CD4-positive, alpha-beta memory T cell (primary cell): Measurements from ENCODE around the gene CRYBB2. TPM values are rescaled to one million over a fixed set of nuclear protein-coding genes. Genes with fewer than 3 reads are reported as not detected.
"Not testable (repeated sequence)": the region's sequence is repeated elsewhere in the genome, so short reads cannot be mapped to it uniquely, and the experiment has no call there.

ENCODE experiments used
- CTCF ChIA-PET: fragments of 350-600 bp; sonication (Branson Sonifier 250); formaldehyde crosslinking; loops from one replicate; lab custom pipeline; 2021; ENCODE audit warnings: inconsistent platforms; ENCODE audit not compliant: partially characterized antibody; lab: Charles Lee
- POLR2A ChIA-PET: fragments of 350-600 bp; sonication (Branson Sonifier 250); formaldehyde crosslinking; loops from one replicate; lab custom pipeline; 2021; ENCODE audit not compliant: partially characterized antibody; lab: Charles Lee
- DNase-seq, 5 donors: peaks; one replicate each; pipeline versions ENCODE4 v3.0.0 to v3.0.0-alpha.2; 2020 to 2022; ENCODE audit warnings: mixed read lengths in 1 of 5
- H3K27ac ChIP-seq: one replicate; pipeline ENCODE4 v1.7.0; 2013; ENCODE audit warnings: low read depth, low read length
- H3K27me3 ChIP-seq: 2 replicates; pipeline ENCODE4 v1.7.0; 2013; ENCODE audit warnings: mild to moderate bottlenecking, low read length, moderate library complexity; ENCODE audit not compliant: insufficient read depth
- H3K36me3 ChIP-seq: 2 replicates; pipeline ENCODE4 v1.7.0; 2013; ENCODE audit warnings: mild to moderate bottlenecking, low read length, moderate library complexity; ENCODE audit not compliant: insufficient read depth
- H3K4me1 ChIP-seq: 2 replicates; pipeline ENCODE4 v1.7.0; 2013; ENCODE audit warnings: mild to moderate bottlenecking, low read length, moderate library complexity; ENCODE audit not compliant: insufficient read depth
- H3K4me3 ChIP-seq, 2 donors: one replicate each; pipeline ENCODE4 v1.7.0; 2013; ENCODE audit warnings: low read length in 2 of 2, mild to moderate bottlenecking in 1 of 2
- H3K9me3 ChIP-seq, 2 donors: one replicate each; pipeline ENCODE4 v1.7.0; 2013; ENCODE audit warnings: low read length in 2 of 2, control low read depth in 1 of 2; ENCODE audit not compliant: control insufficient read depth in 1 of 2
- H3K27ac Mint-ChIP-seq, 7 donors: one replicate each; pipeline ENCODE4 v1.8.0; 2020 to 2021; ENCODE audit warnings: mixed read lengths in 7 of 7, mild to moderate bottlenecking in 6 of 7, inconsistent platforms in 3 of 7, moderate library complexity in 3 of 7
- H3K27me3 Mint-ChIP-seq, 2 donors: one replicate each; pipeline ENCODE4 v1.8.0; 2020 to 2021; ENCODE audit warnings: mixed read lengths in 2 of 2
- H3K36me3 Mint-ChIP-seq, 2 donors: one replicate each; pipeline ENCODE4 v1.8.0; 2020 to 2021; ENCODE audit warnings: mixed read lengths in 2 of 2, inconsistent platforms in 1 of 2, mild to moderate bottlenecking in 1 of 2
- H3K4me1 Mint-ChIP-seq, 4 donors: one replicate each; pipeline ENCODE4 v1.8.0; 2020 to 2021; ENCODE audit warnings: mixed read lengths in 4 of 4, mild to moderate bottlenecking in 1 of 4
- H3K4me3 Mint-ChIP-seq, 8 donors: one replicate each; pipeline ENCODE4 v1.8.0; 2020 to 2021; ENCODE audit warnings: mixed read lengths in 8 of 8, mild to moderate bottlenecking in 7 of 8, moderate library complexity in 6 of 8, inconsistent platforms in 3 of 8
- H3K9me3 Mint-ChIP-seq, 8 donors: one replicate each; pipeline ENCODE4 v1.8.0; 2020 to 2021; ENCODE audit warnings: mixed read lengths in 8 of 8, mild to moderate bottlenecking in 5 of 8, inconsistent platforms in 3 of 8, moderate library complexity in 1 of 8
- intact Hi-C: fragments of 100-400 bp; cut with micrococcal nuclease; formaldehyde crosslinking; loops from one replicate; pipeline ENCODE4 v1.15.1; 2023
- polyA plus RNA-seq, 2 donors: library from polyadenylated mRNA; unstranded; fragments of 300-500 nt; fragmentation: Illumina TruSeq; gene quantifications; one replicate each; pipeline ENCODE4 v1.2.3, GENCODE V29; 2021
- total RNA-seq, 2 experiments: library from RNA; stranded (reverse); gene quantifications; one replicate each; pipeline ENCODE4 v1.2.3, GENCODE V29; 2021

The CRYBB2 gene
- total and polyA plus RNA-seq, 4 experiments from 2014 or later = not detected

- Mint-ChIP-seq H3K27ac (no peak overlapping the region), H3K36me3 (no peaks in the 10 kb centered on the region), H3K4me3 (peak overlapping the region in 3 of 8 donors; percentile 21 to 65 (median 26)), H3K4me1 (peaks cover 0 to 6% (median under 1%) of the 10 kb centered on the region in 4 donors), H3K27me3 (peaks cover 32 to 39% of the 10 kb centered on the region in 2 donors), H3K9me3 (no peaks in the 10 kb centered on the region)
- no peaks in the 10 kb centered on the region for H3K4me1 ChIP-seq
- POLR2A ChIA-PET = no interaction called here
- H3K27ac ChIP-seq = no peak overlapping the region
- H3K27me3 ChIP-seq = peaks cover 5% of the 10 kb centered on the region
- peak in 4 of 5 donors; percentile 36 to 49 (median 46) for DNase-seq
- H3K36me3 ChIP-seq = no peaks in the 10 kb centered on the region
- H3K9me3 ChIP-seq = no peaks in the 10 kb centered on the region
- no peak overlapping the region for H3K4me3 ChIP-seq
- CTCF ChIA-PET = interaction anchor here (1.5 to 1.6 kb wide), 2 partner anchors 22 to 1095 kb away, joined by 3 to 4 read pairs; no protein-coding TSS in a partner anchor
- intact Hi-C loops = loop anchor here (10.0 kb wide), 1 partner anchor 539 kb away; no protein-coding TSS in a partner anchor
Measured at GRCh38 chr22:25235547-25236290, 16.3 kb downstream of the CRYBB2 start.

DNA sequence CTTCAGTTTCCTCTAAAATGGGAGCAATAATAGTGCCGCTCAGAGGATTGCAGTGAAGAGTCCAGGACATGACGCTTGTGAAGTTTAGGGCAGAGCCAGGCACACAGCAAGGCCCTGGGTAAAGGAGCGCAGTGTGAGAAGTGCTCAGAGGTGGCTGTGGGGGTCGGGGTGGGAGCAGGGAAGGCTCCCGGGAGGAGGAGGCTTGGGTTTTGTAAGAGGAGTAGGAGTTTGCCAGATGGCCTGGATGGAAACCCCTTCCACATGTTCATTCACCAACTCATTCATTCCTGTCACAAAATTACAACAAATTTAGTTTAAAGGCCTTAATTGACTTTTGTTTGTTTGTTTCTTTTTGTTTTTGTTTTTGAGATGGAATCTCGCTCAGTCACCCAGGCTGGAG is 17.0 kb downstream of the CRYBB2 start:
- intact Hi-C loops = loop anchor here (10.0 kb wide), 1 partner anchor 538 kb away; no protein-coding TSS in a partner anchor
- peaks cover 0 to 6% (median under 1%) of the 10 kb centered on the region in 4 donors for H3K4me1 Mint-ChIP-seq
- CTCF ChIA-PET = interaction anchor here (1.6 kb wide), 1 partner anchor 23 kb away, joined by 3 read pairs; no protein-coding TSS in a partner anchor
- Histone ChIP-seq H3K9me3 (no peaks in the 10 kb centered on the region), H3K4me1 (no peaks in the 10 kb centered on the region), H3K36me3 (no peaks in the 10 kb centered on the region), H3K27me3 (peaks cover 5% of the 10 kb centered on the region), H3K27ac (no peak overlapping the region), H3K4me3 (no peak overlapping the region)
- no peak overlapping the region for H3K27ac Mint-ChIP-seq
- H3K9me3 Mint-ChIP-seq = no peaks in the 10 kb centered on the region
- DNase-seq = no peak
- H3K27me3 Mint-ChIP-seq = peaks cover 36 to 39% of the 10 kb centered on the region in 2 donors
- POLR2A ChIA-PET = no interaction called here
- H3K36me3 Mint-ChIP-seq = no peaks in the 10 kb centered on the region
- H3K4me3 Mint-ChIP-seq = no peak overlapping the region

DNA sequence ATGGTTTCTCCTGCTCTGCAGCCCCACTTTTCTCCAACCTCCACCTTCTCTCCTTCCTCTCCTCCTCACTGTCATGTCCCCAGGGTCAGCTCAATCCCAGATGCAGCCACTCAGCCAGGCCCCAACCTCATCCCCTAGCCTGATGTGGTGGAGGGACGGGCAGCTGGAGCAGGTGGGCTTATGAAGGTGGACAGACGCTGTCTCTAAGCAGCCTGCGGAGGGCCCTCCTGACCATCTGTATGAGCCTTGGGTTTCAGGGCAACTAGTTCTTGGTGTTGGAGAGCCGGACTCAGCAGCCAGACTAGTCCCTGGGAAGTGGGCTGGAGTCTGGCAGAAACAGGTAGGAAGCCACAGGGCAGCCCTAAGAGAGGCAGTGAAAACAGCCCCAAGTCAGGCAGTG is 18.1 kb downstream of the CRYBB2 start:
- no peak overlapping the region for H3K4me3 ChIP-seq
- H3K4me1 ChIP-seq = no peaks in the 10 kb centered on the region
- Mint-ChIP-seq H3K27me3 (peaks cover 31 to 36% of the 10 kb centered on the region in 2 donors), H3K4me3 (no peak overlapping the region), H3K4me1 (peaks cover 0 to 6% (median under 1%) of the 10 kb centered on the region in 4 donors), H3K9me3 (no peaks in the 10 kb centered on the region), H3K36me3 (no peaks in the 10 kb centered on the region), H3K27ac (no peak overlapping the region)
- DNase-seq = no peak
- H3K27me3 ChIP-seq = peaks cover 5% of the 10 kb centered on the region
- CTCF ChIA-PET = no interaction called here
- POLR2A ChIA-PET = no interaction called here
- intact Hi-C loops = loop anchor here (10.0 kb wide), 1 partner anchor 537 kb away; no protein-coding TSS in a partner anchor
- H3K9me3 ChIP-seq = no peaks in the 10 kb centered on the region
- H3K27ac ChIP-seq = no peak overlapping the region
- H3K36me3 ChIP-seq = no peaks in the 10 kb centered on the region

DNA sequence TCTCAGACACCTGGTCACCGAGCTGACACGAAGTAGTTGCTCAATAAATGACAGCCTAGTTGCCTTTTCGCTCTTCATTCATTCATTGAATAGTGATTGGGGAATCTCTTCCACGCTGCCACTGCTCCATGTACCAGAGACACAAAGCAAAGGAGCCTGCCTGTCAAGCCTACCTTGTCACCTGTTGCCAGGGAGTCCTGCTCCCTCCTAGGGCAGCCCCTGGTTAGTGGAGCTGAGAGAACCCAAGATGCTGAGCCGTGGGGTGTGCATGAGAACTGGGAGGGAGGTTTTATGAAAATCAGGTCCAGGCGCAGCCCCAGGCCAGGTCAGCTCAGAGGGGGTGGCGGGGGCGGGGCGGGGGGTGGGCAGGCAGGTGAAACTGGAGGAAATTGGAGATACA is 18.6 kb downstream of the CRYBB2 start:
- H3K27me3 ChIP-seq, H3K36me3 ChIP-seq, H3K4me1 Mint-ChIP-seq, DNase-seq, POLR2A ChIA-PET, H3K4me3 Mint-ChIP-seq, H3K27ac Mint-ChIP-seq, H3K4me3 ChIP-seq, H3K9me3 Mint-ChIP-seq, H3K4me1 ChIP-seq, CTCF ChIA-PET, H3K9me3 ChIP-seq, H3K36me3 Mint-ChIP-seq, H3K27ac ChIP-seq: not testable (repeated sequence)
- H3K27me3 Mint-ChIP-seq = peaks cover 31 to 35% of the 10 kb centered on the region in 2 donors
- intact Hi-C loops = loop anchor here (10.0 kb wide), 1 partner anchor 537 kb away; no protein-coding TSS in a partner anchor

DNA sequence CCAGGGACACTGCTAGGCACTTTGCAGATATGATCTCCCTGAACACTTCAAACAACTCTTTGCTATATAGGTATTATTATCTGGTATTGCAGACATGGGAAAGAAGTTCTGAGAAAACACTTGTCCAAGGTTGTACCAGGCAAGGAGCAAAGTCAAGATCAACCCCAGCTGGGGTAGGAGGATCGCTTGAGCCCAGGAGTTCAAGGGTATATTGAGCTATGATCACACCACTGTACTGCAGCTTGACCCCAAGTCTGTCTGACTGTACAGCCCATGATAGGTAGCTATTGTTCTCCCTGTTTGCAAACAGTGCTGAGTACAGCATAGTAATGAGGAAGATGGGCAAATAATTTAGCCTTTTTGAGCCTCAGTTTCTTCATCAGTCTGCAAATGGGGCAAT is 35.7 kb downstream of the CRYBB2 start:
- H3K4me1 ChIP-seq, POLR2A ChIA-PET, H3K27me3 ChIP-seq, H3K27me3 Mint-ChIP-seq, H3K36me3 Mint-ChIP-seq, H3K9me3 Mint-ChIP-seq, H3K36me3 ChIP-seq, H3K27ac Mint-ChIP-seq, H3K4me3 Mint-ChIP-seq, H3K4me1 Mint-ChIP-seq, CTCF ChIA-PET, DNase-seq, H3K9me3 ChIP-seq, intact Hi-C loops, H3K27ac ChIP-seq, H3K4me3 ChIP-seq: not testable (repeated sequence)

DNA sequence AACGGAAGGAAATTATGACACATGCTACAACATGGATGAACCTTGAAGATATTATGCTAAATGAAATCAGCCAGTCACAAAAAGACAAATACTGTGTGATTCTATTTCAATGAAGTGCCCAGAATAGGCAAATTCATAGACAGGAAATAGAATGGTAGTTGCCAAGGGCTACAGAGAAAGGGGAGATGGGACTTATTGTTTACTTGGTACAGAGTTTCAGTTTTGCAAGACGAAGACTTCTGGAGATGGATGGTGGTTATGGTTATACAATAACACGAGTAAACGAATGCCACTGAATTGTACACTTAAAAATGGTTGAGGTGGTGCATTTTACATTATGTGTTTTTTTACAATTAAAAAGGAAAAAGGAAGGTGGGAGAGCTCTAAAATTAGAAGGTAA is 48.1 kb downstream of the CRYBB2 start:
- CTCF ChIA-PET = not testable (repeated sequence)

GRCh38 chr22:25268902-25269301 is 49.5 kb downstream of the CRYBB2 start:
- H3K36me3 Mint-ChIP-seq, H3K27ac Mint-ChIP-seq, H3K4me1 Mint-ChIP-seq, POLR2A ChIA-PET, H3K4me3 ChIP-seq, H3K27me3 ChIP-seq, H3K4me1 ChIP-seq, intact Hi-C loops, H3K9me3 ChIP-seq, DNase-seq, H3K27ac ChIP-seq, CTCF ChIA-PET, H3K36me3 ChIP-seq: not testable (repeated sequence)
- Mint-ChIP-seq H3K4me3 (peak overlapping the region in 1 of 8 donors; percentile 52), H3K9me3 (peaks cover 0 to 36% (median 18%) of the 10 kb centered on the region in 8 donors), H3K27me3 (peaks cover 9 to 27% of the 10 kb centered on the region in 2 donors)

More for the DNA sequence above, 48.1 kb downstream of the CRYBB2 start:
- H3K36me3 ChIP-seq, H3K9me3 ChIP-seq, intact Hi-C loops, POLR2A ChIA-PET, H3K4me1 ChIP-seq, H3K27ac ChIP-seq, H3K4me3 Mint-ChIP-seq, H3K4me1 Mint-ChIP-seq, H3K27ac Mint-ChIP-seq, DNase-seq, H3K4me3 ChIP-seq, H3K27me3 ChIP-seq, H3K36me3 Mint-ChIP-seq: not testable (repeated sequence)
- peaks cover 9 to 21% of the 10 kb centered on the region in 2 donors for H3K27me3 Mint-ChIP-seq
- peaks cover 0 to 36% (median 18%) of the 10 kb centered on the region in 8 donors for H3K9me3 Mint-ChIP-seq
